VCaP (cell line): ENCODE results near the gene CLCN7.
"Not testable (repeated sequence)": the region's sequence is repeated elsewhere in the genome, so short reads cannot be mapped to it uniquely, and the experiment has no call there.

Source experiments
- H3K27ac ChIP-seq: fragments of 450-650 bp; 2 replicates; pipeline ENCODE4 v1.5.1; 2017
- CTCF ChIP-seq: fragments of 450-650 bp; conservative IDR thresholded peaks from 2 replicates; pipeline ENCODE4 v1.5.1; 2017; ENCODE audit warnings: mild to moderate bottlenecking, moderate library complexity

CLCN7 gene

DNA sequence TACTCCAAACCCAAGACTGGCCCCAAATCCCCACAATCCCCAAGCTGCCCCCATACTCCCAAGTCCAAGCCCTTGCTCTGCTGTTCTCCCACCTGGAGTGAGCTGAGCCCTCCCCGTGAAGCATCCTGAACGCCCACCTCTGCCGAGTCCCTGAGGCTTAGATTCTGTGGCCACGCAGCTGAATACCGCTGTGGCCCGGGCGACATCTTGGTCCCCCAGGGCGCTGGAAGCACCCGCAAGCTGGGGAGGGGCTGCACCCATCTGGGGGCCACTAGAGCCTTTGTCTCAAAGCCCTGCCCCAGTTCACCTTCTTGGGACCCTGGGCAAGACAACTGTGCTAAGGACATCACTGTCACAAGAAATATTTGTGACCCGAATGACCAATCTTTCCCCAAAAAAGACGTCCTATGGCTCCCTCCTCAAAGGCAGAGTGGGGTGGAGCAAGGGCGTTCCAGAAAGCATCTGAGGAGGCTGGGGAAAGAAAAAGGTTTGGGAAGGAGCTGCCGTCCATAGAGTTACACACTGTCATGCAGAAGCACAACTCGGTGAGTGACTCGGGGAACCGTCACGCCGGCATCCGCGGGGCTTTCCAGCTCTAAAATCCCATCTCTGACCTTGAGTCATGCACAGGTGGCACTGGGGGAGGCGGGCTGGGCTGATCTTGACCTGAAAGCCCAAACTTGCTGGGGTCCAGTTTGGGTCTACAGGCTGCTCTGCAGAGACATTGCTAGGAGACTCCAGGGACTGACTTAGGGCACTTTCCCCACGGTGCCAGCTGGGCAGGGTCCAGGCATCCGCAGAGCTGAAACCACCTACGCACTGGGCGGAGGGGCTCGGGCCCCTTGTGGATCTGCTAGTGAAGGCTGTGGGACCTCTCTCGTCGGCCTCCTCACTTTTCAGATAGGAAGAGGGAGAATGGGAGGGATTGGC, 7.3 kb upstream of the CLCN7 start:
- no peak overlapping the region for H3K27ac ChIP-seq

GRCh38 chr16:1478937-1479336, 4.1 kb upstream of the CLCN7 start:
- H3K27ac ChIP-seq, result not testable (repeated sequence)

More for the DNA sequence above, 7.3 kb upstream of the CLCN7 start:
- TF ChIP-seq CTCF, result no peak

GRCh38 chr16:1477033-1477432, 2.2 kb upstream of the CLCN7 start:
- no peak overlapping the region for H3K27ac ChIP-seq
- no peak for TF ChIP-seq CTCF

- H3K27ac ChIP-seq, result peak overlapping the region; percentile 77
- no peak for TF ChIP-seq CTCF
These were observed 805 bp upstream of the CLCN7 start for GRCh38 chr16:1475552-1476114.

GRCh38 chr16:1474082-1474795, 589 bp downstream of the CLCN7 start:
- H3K27ac ChIP-seq, result peak overlapping the region; percentile 77
- no peak for TF ChIP-seq CTCF

DNA sequence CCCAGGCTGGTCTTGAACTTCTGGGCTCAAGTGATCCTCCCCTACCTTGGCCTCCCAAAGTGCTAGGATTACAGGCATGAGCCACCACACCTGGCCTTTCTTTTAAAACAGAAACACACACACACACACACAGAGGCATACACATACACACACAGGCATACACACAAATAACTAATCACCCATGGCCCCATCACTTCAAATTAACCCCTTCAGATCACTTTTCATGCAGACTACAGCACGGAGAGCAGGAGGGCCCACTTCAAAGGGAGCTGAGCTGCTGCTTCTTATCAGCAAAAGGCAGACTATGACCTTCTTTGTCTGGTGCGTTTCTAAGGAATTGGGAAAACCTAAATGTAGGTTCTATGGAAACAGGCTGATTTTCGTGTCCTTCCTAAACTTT, 1.9 kb downstream of the CLCN7 start:
- no peak overlapping the region for H3K27ac ChIP-seq
- TF ChIP-seq CTCF, result no peak

DNA sequence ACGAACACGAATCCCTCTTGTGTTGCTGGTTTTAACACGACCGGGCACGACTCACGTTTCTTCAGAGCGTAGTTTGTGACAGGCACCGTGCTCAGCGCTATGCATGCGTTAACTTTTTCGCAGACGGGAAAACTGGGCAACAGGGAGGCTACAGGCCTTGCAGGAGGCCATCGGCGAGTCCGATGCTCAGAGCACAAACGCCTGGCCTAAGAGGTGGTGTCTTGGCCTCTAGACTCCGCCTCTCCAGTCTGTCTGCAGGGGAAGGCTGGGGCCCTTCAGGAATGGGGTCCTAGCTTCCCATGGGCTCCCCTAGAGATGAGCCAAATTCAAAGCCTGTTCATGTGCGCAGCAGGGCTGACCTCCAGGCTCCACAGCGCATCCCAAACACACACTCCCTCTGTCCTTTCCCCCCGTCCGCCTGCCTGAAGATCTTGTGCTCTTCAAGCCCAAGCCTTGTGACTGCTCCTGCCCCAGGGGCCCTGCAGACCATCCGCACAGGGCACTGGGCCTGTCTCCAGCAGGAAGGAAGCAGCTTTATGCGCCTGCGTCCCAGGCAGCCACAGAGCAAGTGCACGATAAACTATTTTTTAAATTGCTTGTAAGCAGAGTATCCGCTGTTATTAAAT, 3.1 kb downstream of the CLCN7 start:
- no peak overlapping the region for H3K27ac ChIP-seq
- TF ChIP-seq CTCF, result no peak
